GM18867 (cell line): Measurements from ENCODE around the gene IDUA.
"Not testable (repeated sequence)": the region's sequence is repeated elsewhere in the genome, so short reads cannot be mapped to it uniquely, and the experiment has no call there.

Experiments
- ATAC-seq: cut with Tn5 transposase; IDR thresholded peaks from one replicate; pipeline ENCODE4 v1.9.1; 2021; ENCODE audit warnings: mild to moderate bottlenecking, moderate library complexity; ENCODE audit not compliant: unreplicated experiment

Gene IDUA

DNA sequence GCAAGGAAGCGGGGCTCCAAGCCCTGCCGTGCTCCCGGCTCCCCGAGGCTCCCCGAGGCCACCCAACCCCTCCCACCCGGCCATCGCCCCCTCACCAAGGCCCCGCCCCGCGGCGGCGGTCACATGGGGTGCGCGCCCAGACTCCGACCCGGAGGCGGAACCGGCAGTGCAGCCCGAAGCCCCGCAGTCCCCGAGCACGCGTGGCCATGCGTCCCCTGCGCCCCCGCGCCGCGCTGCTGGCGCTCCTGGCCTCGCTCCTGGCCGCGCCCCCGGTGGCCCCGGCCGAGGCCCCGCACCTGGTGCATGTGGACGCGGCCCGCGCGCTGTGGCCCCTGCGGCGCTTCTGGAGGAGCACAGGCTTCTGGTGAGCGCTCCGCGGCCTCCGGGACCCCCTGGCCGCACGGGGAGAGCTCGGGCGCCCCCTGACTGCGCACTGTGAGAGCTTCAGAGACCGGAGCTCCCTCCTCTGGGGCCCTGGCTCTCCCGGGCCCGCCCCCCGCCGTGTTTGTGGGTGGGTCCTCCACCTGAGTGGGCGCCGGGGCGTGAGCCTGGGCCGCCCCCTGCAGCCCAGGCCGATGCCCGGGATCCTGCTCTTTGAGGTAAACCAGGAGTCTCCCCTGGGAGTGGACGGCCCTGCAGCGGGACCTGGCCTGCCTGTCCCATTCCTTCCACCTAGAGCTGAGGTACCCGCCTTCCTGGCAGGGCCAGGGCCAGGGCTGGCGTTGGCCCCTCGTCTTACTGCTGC, at the start of gene IDUA:
Gene IDUA, plus strand, starts transcription at position 166 of the 745 bp plus-strand sequence. Its CDS starts 41 bp downstream, at position 207.
- ATAC-seq = peak; percentile 80

DNA sequence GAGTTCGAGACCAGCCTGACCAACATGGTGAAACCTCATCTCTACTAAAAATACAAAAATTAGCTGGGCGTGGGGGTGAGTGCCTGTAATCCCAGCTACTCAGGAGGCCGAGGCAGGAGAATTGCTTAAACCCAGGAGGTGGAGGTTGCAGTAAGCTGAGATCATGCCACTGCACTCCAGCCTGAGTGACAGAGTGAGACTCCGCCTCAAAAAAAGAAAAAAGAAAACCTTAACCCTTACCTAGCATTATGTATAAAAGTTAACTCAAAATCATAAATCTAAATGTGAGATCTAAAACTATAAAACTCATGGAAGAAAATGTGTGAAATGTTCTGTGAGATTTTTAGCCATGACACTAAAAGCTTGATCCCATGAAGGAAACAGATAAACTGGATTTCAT, 47.3 kb upstream of the IDUA start:
- ATAC-seq = not testable (repeated sequence)

DNA sequence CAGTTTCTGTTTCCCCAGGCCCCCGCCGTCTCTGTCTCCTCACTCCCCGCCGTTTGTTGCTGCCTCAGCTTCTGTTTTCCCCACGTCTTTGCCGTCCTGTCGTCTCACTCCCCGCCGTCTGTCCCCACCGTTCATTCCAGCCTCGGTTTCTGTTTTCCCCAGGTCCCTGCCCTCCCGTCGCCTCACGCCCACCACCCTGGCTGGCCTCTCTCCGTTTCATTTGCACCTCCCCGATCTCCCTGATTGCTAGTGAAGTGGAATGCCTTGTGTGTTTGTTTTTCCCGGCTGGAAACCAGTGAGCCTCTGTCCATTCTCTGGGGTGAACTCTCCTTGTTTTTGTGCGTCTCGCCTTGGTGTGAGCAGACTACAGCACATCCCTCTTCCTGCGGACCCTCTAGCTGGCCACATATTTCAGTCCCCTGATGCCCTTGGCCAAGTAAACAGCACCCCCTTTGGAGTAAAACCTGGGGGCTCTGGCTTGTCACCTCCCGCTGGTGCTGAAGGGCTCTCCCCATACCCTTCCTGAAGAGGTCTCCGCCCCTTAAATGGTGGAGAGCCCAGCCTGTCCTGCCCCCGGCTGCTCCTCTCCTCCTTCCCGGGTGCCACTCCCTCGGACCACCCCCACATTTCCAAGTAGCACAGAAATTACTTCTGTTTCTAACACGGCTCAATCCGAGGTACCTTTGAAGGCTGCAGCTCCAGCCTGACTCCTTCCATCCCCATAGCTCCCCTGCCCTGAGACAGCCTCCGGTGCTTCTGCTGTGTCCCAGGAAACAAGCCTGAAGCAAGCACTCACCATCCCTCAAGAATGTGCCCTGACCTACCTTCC, 41.4 kb upstream of the IDUA start:
- no peak for ATAC-seq

DNA sequence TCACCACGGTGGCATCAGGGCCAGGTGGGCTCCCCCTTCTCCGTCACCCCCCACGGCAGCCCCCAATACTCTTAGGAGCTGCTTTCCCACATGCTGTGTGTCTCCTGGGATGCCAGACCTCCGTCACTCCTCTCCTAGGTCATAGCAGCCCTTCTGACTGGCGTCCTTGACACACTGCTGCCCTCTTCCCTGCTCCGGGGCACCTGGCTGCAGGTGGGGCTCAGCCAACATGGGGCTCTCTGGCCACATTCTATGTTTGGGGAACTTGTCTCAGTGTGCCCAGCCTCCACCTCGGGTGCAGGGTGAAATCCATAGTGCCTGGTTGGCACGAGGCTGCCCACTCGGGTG, 40.8 kb upstream of the IDUA start:
- ATAC-seq = no peak

GRCh38 chr4:946517-947471, 40.0 kb upstream of the IDUA start:
- no peak for ATAC-seq

DNA sequence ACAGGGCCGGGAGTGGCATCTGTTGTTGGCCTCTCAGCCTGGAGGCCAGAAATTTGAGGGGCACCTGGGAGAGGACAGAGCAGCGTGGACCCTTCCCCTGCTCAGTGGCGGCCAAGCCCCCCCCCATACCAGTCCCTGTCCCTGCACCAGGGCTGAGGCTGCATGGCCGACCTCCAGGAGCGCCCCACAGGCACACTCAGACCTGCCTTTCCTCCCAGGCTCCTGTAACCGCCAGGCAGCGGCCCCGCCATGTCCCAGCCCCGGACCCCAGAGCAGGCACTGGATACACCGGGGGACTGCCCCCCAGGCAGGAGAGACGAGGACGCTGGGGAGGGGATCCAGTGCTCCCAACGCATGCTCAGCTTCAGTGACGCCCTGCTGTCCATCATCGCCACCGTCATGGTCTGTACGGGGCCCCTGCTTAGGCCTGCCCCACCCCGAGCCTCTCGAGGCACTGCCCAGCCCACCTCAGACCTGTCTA, 39.3 kb upstream of the IDUA start:
- ATAC-seq = no peak

GRCh38 chr4:948101-948935, 38.5 kb upstream of the IDUA start:
- no peak for ATAC-seq

DNA sequence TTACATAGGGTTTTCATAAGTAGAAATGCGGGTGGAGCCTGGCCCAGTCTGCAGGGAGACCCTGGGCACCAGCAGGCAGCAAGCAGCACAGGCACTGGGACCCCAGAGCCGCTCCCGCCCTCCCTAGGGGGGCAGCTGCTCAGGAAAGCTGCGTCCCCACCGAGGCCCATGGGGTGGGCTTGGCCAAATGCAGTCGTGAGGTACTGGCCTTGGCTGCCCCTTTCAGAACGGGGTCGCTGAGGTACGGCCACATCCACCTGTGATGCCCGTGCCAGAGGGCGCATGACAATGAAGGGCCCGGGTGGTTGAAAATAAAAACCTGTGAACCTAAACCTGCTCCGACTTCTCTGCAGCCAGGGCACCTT, 37.9 kb upstream of the IDUA start:
- ATAC-seq = no peak

DNA sequence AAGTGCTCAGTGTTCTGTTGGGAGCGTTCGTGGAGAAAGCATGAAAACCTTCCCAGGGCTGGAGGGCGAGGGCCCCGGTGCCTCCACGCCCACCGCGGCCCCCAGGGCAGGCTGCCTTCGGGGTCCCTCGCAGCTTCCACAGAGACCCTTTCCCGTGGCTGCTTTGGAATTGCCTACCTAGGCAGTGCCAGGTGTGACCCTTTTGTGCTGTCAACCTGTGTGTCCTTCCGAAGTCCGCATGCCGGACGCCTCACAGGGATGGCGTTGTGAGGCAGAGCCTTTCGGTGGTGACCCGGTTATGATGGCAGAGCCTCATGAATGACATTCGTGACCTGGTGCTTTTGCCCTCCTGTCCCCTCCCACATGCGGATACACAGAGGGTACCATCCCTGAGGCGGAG, 37.2 kb upstream of the IDUA start:
- no peak for ATAC-seq

DNA sequence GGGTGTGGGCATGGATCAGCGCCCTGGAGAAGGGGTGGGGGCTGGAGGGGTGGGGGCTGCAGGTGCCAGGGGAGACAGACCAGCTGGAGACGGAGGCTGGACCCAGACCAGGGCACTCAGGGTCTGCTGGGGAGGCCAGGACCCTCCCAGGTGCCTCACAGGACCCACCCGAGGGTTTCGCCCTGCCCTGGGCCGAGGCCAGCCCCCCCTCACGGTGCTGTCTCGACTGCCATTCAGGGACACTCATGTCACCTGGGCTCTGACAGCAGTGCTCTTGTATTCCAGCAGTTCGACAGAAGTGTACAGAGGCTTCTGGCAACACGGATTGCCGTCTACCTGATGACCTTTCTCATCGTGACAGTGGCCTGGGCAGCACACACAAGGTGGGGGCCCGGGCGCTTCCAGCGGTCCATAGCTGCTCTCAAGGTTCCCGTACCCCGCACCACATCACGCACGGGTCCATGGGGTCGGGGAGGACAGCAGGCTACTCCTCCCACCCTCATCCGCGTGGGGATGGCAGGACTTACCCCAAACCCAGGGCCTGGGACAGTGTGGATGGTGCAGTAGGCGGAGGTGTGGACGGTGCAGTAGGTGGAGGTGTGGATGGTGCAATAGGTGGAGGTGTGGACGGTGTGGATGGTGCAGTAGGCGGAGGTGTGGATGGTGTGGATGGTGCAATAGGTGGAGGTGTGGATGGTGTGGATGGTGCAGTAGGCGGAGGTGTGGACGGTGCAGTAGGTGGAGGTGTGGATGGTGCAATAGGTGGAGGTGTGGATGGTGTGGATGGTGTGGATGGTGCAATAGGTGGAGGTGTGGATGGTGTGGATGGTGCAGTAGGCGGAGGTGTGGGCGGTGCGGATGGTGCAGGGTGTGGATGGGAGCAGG, 36.5 kb upstream of the IDUA start:
- ATAC-seq = no peak

DNA sequence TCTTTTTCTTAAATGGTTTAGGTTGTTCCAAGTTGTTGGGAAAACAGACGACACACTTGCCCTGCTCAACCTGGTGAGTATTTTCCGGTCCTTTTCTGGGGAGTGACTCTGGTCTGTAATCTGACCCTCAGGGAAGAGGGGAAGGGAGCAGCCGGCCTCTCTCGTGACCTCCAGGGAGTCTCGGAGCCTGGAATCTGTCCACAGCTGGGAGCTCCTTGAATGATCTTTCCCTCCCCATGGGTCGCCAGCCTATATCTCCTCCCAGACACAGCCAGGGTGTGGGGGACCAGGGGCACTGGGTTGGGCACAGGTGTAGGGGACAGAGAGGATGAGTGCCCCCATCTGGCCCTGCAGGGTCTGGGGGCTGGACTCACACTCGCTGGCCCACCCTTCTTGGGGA, 35.7 kb upstream of the IDUA start:
- no peak for ATAC-seq

DNA sequence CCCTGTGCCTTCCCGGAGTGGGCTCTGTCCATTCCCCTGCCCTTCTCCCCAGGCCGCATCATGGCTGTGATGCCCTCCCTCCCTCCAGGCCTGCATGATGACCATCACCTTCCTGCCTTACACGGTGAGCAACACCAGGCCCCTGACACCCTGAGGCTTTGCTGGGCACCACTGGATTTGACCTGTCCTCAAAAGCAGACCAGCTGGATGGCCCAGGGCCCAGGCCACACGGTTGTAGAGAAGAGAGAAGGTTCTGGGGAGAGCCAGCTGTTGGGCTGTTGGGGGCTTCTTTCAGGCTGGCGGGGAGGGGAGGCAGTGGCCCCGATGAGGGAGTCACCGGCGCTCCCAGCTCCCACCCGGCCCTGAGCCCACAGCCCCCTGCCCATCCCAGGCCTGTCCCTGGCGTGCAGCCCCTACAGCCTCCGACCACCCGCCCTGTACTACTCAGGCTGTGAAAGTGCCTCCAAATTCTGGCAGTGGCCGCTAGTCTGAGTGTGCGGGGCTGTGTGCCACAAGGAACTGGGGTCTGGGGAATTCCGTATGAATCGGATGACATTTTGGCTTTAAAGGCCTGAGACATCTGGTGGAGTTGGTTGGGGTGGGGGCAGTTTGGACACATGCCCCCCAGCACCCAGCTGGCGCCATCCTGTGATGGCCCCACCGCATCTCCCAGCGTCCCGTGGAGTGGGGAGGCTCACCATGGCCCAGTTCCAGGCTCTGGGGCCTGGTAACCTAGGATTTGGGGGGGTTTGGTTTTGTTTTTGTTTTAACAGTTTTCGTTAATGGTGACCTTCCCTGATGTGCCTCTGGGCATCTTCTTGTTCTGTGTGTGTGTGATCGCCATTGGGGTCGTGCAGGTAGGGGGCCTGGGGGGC, 35.0 kb upstream of the IDUA start:
- no peak for ATAC-seq

GRCh38 chr4:952881-953573, 33.8 kb upstream of the IDUA start:
- ATAC-seq = no peak

DNA sequence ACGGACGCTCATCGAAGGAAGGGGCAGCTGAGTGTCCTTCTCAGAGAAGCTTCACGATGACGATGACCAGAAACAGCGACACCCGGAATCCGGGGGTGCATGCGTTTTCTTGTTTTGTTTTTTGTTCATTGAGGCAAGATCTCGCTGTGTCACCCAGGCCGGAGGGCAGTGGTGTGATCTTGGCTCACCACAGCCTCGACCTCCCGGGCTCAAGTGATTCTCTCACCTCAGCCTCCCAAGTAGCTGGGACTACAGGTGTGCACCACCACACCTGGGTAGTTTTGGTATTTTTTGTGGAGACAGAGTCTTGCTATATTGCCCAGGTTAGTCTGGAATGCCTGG, 33.3 kb upstream of the IDUA start:
- ATAC-seq = no peak

DNA sequence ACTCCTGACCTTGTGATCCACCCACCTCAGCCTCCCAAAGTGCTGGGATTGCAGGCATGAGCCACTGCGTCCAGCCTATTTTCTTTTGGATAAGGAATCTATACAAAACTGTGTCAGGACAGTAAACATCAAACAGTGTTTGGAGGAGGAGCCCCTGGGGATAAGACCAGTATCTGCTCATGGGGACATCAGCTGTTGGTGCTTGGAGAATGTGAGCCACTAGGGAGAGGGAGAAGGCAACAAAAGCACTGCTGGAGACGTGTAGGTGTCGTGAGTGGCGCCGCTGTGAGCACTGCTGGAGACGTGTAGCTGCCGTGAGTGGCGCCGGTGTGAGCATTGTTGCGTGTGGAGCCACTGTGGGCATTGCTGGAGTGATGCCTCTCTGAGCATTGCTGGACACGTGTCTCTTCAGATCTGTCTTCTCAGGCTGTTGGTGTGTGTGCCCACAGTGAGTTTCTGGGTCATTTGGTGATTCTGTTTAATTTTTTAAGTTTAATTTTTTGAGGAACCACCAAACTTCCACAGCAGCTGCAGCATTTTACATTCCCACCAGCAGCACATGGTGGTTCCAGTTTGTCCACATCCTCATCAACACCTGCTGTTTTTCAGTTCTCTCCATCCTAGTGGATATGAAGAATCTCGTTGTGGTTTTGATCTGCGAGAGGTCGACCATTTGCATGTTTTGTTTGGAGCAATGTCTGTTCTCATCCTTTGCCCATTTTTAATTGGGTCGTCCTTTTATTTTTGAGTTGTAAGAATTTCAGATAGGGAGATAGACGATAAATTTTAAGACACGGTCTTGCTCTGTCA, 32.4 kb upstream of the IDUA start:
- no peak for ATAC-seq

DNA sequence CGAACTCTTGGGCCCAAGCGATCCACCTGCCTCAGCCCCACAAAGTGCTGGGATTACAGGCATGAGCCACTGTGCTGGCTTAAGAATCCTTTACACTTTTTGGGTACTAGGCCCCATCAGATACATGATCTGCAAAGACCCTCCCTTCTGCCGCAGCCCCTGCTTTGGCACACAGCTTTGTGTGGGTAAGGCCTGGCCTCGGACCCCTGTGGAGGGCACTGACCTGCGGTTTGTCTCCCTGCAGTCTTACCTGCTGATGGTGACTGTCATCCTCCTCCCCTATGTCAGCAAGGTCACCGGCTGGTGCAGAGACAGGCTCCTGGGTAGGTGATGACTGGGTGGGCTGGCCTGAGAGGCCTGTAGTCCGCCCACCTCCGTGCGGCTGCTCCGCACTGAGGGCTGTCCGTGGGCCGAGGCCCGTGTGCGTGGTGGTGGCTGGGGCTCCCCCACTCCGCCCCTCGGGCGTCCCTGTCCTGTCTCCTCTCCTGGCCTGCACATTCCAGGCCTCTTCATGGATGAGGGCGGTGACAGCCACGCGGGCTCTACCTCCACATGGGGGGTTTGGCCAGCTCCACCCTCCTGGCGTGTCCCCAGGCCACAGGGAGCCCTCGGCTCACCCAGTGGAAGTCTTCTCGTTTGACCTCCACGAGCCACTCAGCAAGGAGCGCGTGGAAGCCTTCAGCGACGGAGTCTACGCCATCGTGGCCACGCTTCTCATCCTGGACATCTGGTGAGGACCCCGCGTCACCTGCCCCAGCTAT, 31.5 kb upstream of the IDUA start:
- ATAC-seq = no peak
